ENCODE results near the gene RERG. TPM values are rescaled to one million over a fixed set of nuclear protein-coding genes. Genes with fewer than 3 reads are reported as not detected.

RERG gene
- total RNA-seq, 8 experiments from 2014 or later = 0.18 to 23.5 (median 1.7) TPM

GRCh38 chr12:15179672-15180071 lies 41.5 kb downstream of the RERG start:
- in situ Hi-C loops (cut with MboI; ENCODE audit: low pct_unique_long_range_greater_than_20kb in 2 of 9, low sequenced_read_pairs in 9 of 9, unreplicated experiment in 9 of 9) = no loop called here
- H3K27ac ChIP-seq = no peak overlapping the region
- peaks cover 18% of the 10 kb centered on the region in 2 donors for H3K4me1 ChIP-seq (replicated peaks in 1 of 2)
- 6 to 60% (median 29%) methylated on average over 1 to 2 of the region's 2 CpGs; no CpG with 5 or more reads in 1 of the 10 experiments for WGBS, 10 experiments
- H3K4me3 ChIP-seq = no peak overlapping the region
- peak in 1 of 8 experiments; percentile 22 for ATAC-seq (replicated peaks in 6 of 8)

DNA sequence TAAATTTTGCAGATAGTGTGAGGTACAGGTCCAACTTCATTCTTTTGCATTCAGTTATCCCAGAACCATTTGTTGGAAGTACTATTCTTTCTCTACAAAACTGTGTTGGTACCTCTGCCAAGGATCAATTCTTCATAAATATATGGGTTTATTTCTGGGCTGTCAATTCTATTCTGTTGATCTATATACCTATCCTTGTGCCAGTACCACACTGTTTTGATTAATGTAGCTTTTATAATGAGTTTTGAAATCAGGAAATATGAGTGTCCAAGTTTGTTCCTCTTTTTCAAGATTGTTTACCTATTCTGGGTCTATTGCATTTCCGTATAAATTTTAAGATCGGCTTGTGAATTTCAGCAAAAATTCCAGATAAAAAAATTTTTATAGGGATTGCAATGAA lies 48.1 kb downstream of the RERG start:
- H3K4me3 ChIP-seq = no peak overlapping the region
- no peak overlapping the region for H3K27ac ChIP-seq
- H3K4me1 ChIP-seq (replicated peaks in 1 of 2) = peaks cover 0 to 8% of the 10 kb centered on the region in 2 donors
- in situ Hi-C loops (cut with MboI; ENCODE audit: low pct_unique_long_range_greater_than_20kb in 2 of 9, low sequenced_read_pairs in 9 of 9, unreplicated experiment in 9 of 9) = no loop called here
- no peak for ATAC-seq (replicated peaks in 6 of 8)
- WGBS, 10 experiments = 72 to 100% (median 95%) methylated on average over 1 to 2 of the region's 2 CpGs; no CpG with 5 or more reads in 1 of the 10 experiments

DNA sequence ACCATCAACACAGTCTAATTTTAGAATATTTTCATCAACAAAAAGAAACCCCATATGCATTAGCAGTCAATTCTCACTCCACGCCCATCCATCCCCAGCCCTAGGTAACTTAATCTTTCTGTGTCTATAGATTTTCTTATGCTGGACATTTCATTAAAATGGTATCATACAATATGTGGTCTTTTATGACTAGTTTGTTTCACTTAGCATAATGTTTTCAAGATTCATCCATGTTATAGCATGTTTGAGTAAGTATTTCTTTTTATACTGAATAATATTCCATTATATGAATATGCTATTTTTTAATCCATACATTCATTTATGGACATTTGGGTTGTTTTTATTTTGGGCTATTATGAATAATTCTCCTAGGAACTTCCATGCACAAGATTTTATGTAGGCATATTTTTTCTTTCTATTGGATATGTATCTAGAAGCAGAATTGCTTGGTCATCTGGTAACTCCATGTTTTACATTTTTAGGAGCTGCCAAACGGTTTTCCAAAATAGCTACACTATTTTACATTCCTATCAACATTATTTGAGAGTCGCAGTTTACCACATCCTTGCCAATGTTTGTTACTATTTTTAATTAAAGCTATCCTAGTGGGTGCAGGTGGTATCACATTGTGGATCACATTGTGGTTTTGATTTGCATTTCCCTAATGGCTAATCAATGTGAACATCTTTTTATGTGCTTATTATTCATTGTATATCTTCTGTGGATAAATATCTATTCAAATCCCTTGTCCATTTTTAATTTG lies 49.0 kb downstream of the RERG start:
- in situ Hi-C loops (cut with MboI; ENCODE audit: low pct_unique_long_range_greater_than_20kb in 2 of 9, low sequenced_read_pairs in 9 of 9, unreplicated experiment in 9 of 9) = no loop called here
- no peak overlapping the region for H3K27ac ChIP-seq
- peak in 2 of 8 experiments; percentile 28 to 71 for ATAC-seq (replicated peaks in 6 of 8)
- H3K4me1 ChIP-seq (replicated peaks in 1 of 2) = peaks cover 0 to 8% of the 10 kb centered on the region in 2 donors
- WGBS, 10 experiments = 0 to 95% (median 79%) methylated on average over 1 to 3 of the region's 3 CpGs
- no peak overlapping the region for H3K4me3 ChIP-seq

DNA sequence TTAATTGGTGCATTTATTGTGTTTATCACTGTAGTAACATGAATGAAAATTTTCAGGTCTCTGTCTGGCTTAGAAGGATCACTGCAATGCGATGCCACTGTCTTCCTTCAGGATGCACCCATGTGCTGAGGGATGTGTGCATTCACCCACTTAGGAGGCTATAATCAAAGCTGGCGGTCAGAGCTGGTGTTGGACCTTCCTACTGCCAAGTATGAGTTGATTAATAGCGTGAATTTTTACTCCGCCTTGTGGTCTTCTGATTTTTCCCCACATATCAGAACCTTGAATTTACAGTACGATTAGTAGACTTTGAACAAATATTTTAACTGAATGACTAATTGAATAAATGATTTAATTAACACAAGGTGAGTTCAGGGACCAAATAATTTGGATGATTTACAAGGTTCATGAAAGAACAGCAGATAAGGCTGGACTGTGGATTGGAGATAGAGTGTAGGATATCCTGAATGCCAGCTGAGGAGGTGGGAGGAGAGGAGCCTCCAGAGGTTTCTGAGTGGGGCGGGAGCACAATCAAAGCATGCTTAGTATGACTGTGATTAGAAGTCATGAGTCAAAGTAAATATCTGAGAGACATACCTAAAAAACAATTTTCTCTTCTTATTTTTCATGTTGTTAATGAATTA lies 50.1 kb downstream of the RERG start:
- H3K4me3 ChIP-seq = no peak overlapping the region
- WGBS, 10 experiments = 66 to 100% (median 97%) methylated on average over 2 to 6 of the region's 6 CpGs
- ATAC-seq (replicated peaks in 6 of 8) = no peak
- in situ Hi-C loops (cut with MboI; ENCODE audit: low pct_unique_long_range_greater_than_20kb in 2 of 9, low sequenced_read_pairs in 9 of 9, unreplicated experiment in 9 of 9) = no loop called here
- no peak overlapping the region for H3K27ac ChIP-seq
- H3K4me1 ChIP-seq (replicated peaks in 1 of 2) = peaks cover 0 to 8% of the 10 kb centered on the region in 2 donors

DNA sequence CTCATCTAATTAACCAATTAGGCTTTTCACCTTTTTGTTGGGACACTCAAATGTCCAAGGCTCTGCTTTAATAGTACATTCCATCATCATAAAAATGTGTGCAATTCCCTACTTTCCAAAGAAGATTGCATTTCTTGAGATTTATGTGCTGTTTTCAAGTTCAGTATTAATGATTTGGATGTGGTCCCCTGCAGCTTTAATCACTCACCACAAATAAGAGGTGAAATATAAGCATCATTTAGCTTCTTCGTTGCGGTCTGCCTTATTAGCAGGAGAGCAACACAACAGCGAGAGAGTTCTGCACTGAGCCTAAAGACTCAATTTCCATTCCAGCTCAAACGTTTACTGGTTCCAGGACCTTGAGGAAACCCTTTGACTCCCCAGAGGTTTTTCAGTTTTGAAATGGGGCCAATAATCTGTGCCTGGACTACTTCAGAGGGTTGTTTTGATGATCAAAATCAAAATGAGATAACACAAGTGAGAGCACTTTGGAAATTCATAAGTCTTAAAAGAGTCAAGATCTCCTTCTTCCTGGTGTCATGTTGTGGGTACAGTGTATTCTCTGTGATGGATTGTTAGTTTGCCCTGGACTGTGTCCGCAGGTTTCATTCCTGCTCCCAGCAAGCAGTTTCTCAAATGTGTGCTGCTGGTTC lies 53.1 kb downstream of the RERG start:
- WGBS, 10 experiments = 57 to 95% (median 83%) methylated on average over 3 to 5 of the region's 5 CpGs; no CpG with 5 or more reads in 1 of the 10 experiments
- no peak overlapping the region for H3K4me3 ChIP-seq
- H3K4me1 ChIP-seq (replicated peaks in 1 of 2) = peaks cover 0 to 8% of the 10 kb centered on the region in 2 donors
- ATAC-seq (replicated peaks in 6 of 8) = peak in 4 of 8 experiments; percentile 21 to 42 (median 33)
- in situ Hi-C loops (cut with MboI; ENCODE audit: low pct_unique_long_range_greater_than_20kb in 2 of 9, low sequenced_read_pairs in 9 of 9, unreplicated experiment in 9 of 9) = loop anchor here in 1 of 9 experiments (10.0 kb wide), 1 partner anchor 47 kb away; no protein-coding TSS in a partner anchor
- H3K27ac ChIP-seq = no peak overlapping the region

GRCh38 chr12:15165012-15165659 lies 56.1 kb downstream of the RERG start:
- Histone ChIP-seq H3K4me1 (replicated peaks in 1 of 2) (peaks cover 0 to 8% of the 10 kb centered on the region in 2 donors), H3K4me3 (no peak overlapping the region), H3K27ac (no peak overlapping the region)
- WGBS, 10 experiments = 12 to 75% (median 61%) methylated on average over 1 to 6 of the region's 6 CpGs; no CpG with 5 or more reads in 2 of the 10 experiments
- ATAC-seq (replicated peaks in 6 of 8) = peak in 3 of 8 experiments; percentile 9 to 59 (median 34)
- in situ Hi-C loops (cut with MboI; ENCODE audit: low pct_unique_long_range_greater_than_20kb in 2 of 9, low sequenced_read_pairs in 9 of 9, unreplicated experiment in 9 of 9) = loop anchor here in 1 of 9 experiments (10.0 kb wide), 1 partner anchor 50 kb away; no protein-coding TSS in a partner anchor

GRCh38 chr12:15163030-15163976 lies 57.9 kb downstream of the RERG start:
- 52 to 90% (median 76%) methylated on average over 2 to 11 of the region's 11 CpGs for WGBS, 10 experiments
- no peak overlapping the region for H3K27ac ChIP-seq
- no peak overlapping the region for H3K4me3 ChIP-seq
- in situ Hi-C loops (cut with MboI; ENCODE audit: low pct_unique_long_range_greater_than_20kb in 2 of 9, low sequenced_read_pairs in 9 of 9, unreplicated experiment in 9 of 9) = loop anchor here in 1 of 9 experiments (10.0 kb wide), 1 partner anchor 51 kb away; no protein-coding TSS in a partner anchor
- H3K4me1 ChIP-seq (replicated peaks in 1 of 2) = peaks cover 0 to 2% of the 10 kb centered on the region in 2 donors
- peak in 4 of 8 experiments; percentile 34 to 73 (median 54) for ATAC-seq (replicated peaks in 6 of 8)

GRCh38 chr12:15158083-15158482 lies 63.1 kb downstream of the RERG start:
- peaks cover 5 to 13% of the 10 kb centered on the region in 2 donors for H3K4me1 ChIP-seq (replicated peaks in 1 of 2)
- WGBS, 10 experiments = 61 to 100% (median 93%) methylated on average over 1 to 3 of the region's 3 CpGs
- H3K27ac ChIP-seq = no peak overlapping the region
- no peak overlapping the region for H3K4me3 ChIP-seq
- in situ Hi-C loops (cut with MboI; ENCODE audit: low pct_unique_long_range_greater_than_20kb in 2 of 9, low sequenced_read_pairs in 9 of 9, unreplicated experiment in 9 of 9) = no loop called here
- ATAC-seq (replicated peaks in 6 of 8) = no peak

GRCh38 chr12:15157269-15157671 lies 63.9 kb downstream of the RERG start:
- H3K4me3 ChIP-seq = no peak overlapping the region
- WGBS, 10 experiments = 20 to 100% (median 63%) methylated on average over 1 to 2 of the region's 2 CpGs
- H3K4me1 ChIP-seq (replicated peaks in 1 of 2) = peaks cover 5 to 13% of the 10 kb centered on the region in 2 donors
- ATAC-seq (replicated peaks in 6 of 8) = no peak
- in situ Hi-C loops (cut with MboI; ENCODE audit: low pct_unique_long_range_greater_than_20kb in 2 of 9, low sequenced_read_pairs in 9 of 9, unreplicated experiment in 9 of 9) = no loop called here
- no peak overlapping the region for H3K27ac ChIP-seq

DNA sequence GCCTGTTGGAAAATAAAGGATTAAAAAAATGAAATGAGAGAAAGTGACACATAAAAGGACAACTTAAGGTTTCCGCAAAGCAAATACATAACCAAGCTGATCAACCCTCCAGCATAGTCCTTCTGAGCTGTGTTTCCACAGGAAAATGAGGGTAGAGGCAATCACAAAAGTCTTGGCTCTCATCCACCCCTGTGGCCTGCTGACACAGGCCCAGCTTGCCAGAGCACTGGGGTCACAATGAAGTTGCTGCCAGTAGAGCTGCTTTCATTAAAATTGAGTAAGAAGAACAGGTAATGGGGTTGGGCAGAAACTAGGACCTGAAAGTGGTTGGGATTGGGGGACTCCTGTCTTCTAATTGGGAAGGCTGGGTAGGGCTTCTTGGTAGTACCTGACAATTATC lies 65.9 kb downstream of the RERG start:
- Histone ChIP-seq H3K27ac (no peak overlapping the region), H3K4me3 (no peak overlapping the region), H3K4me1 (replicated peaks in 1 of 2) (peaks cover 5 to 18% of the 10 kb centered on the region in 2 donors)
- no peak for ATAC-seq (replicated peaks in 6 of 8)
- WGBS, 10 experiments = 0 to 100% (median 90%) methylated on average over 1 of the region's 1 CpG; no CpG with 5 or more reads in 3 of the 10 experiments
- in situ Hi-C loops (cut with MboI; ENCODE audit: low pct_unique_long_range_greater_than_20kb in 2 of 9, low sequenced_read_pairs in 9 of 9, unreplicated experiment in 9 of 9) = no loop called here

GRCh38 chr12:15154103-15154502 lies 67.1 kb downstream of the RERG start:
- H3K4me3 ChIP-seq = no peak overlapping the region
- WGBS, 10 experiments = 71 to 100% (median 96%) methylated on average over 1 to 3 of the region's 3 CpGs; no CpG with 5 or more reads in 3 of the 10 experiments
- H3K27ac ChIP-seq = no peak overlapping the region
- H3K4me1 ChIP-seq (replicated peaks in 1 of 2) = peaks cover 5 to 18% of the 10 kb centered on the region in 2 donors
- in situ Hi-C loops (cut with MboI; ENCODE audit: low pct_unique_long_range_greater_than_20kb in 2 of 9, low sequenced_read_pairs in 9 of 9, unreplicated experiment in 9 of 9) = no loop called here
- ATAC-seq (replicated peaks in 6 of 8) = no peak

DNA sequence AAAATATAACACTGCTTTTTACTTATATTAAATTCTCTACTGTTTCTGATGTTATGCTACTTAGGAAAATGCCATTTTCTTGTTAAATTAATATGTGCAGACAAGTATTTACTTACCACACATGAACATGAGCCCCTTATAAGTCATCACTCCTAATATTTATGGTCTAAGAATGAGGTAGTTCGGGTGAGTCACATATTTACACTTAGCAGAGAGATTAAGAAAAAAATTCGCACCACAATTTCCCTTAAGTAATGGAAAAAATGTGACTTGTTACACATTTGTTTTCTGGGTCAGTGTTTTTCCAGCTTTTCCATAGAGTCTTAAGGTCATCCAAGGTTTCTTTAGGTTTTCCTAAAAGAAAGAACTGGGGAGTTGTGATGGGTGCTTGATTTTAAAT lies 68.3 kb downstream of the RERG start:
- peak in 7 of 8 experiments; percentile 47 to 83 (median 57) for ATAC-seq (replicated peaks in 6 of 8)

More for the DNA sequence above, 68.3 kb downstream of the RERG start:
- Histone ChIP-seq H3K4me3 (no peak overlapping the region), H3K27ac (no peak overlapping the region), H3K4me1 (replicated peaks in 1 of 2) (peaks cover 5 to 18% of the 10 kb centered on the region in 2 donors)
- 0 to 92% (median 69%) methylated on average over 1 to 2 of the region's 2 CpGs for WGBS, 10 experiments
- in situ Hi-C loops (cut with MboI; ENCODE audit: low pct_unique_long_range_greater_than_20kb in 2 of 9, low sequenced_read_pairs in 9 of 9, unreplicated experiment in 9 of 9) = no loop called here

Data from motor neuron (in vitro differentiated cells).